GM06990 (cell line): ENCODE data around the gene MN1.

Source experiments
- DNase-seq: peaks from one replicate; pipeline ENCODE4 v3.0.0-alpha.2; 2011; ENCODE audit not compliant: insufficient read length; ENCODE audit errors: extremely low read depth
- H3K27me3 ChIP-seq: replicated peaks from 2 replicates; pipeline ENCODE4 v1.6.0; 2011; ENCODE audit warnings: low read length; ENCODE audit not compliant: control insufficient read depth, insufficient read depth
- H3K36me3 ChIP-seq: 2 replicates; pipeline ENCODE4 v1.5.1; 2011; ENCODE audit warnings: low read length; ENCODE audit not compliant: control insufficient read depth, insufficient read depth
- H3K4me3 ChIP-seq: replicated peaks from 2 replicates; pipeline ENCODE4 v1.5.1; 2011; ENCODE audit warnings: low read depth, mild to moderate bottlenecking, control low read depth, low read length
- CTCF ChIP-seq: IDR thresholded peaks from 2 replicates; pipeline ENCODE4 v1.5.1; 2011; ENCODE audit warnings: low read length, control low read depth, mild to moderate bottlenecking, inconsistent platforms; ENCODE audit not compliant: insufficient read depth, poor library complexity, severe bottlenecking

MN1 gene

GRCh38 chr22:27842201-27842600 lies 40.6 kb upstream of the MN1 start:
- peaks cover 6% of the 10 kb centered on the region for H3K36me3 ChIP-seq
- no peak for DNase-seq
- no peak overlapping the region for H3K4me3 ChIP-seq
- TF ChIP-seq CTCF, result no peak
- H3K27me3 ChIP-seq, result no peaks in the 10 kb centered on the region

- no peak for DNase-seq
- no peaks in the 10 kb centered on the region; the same call in 1 of the 2 replicates for H3K36me3 ChIP-seq
- no peak for TF ChIP-seq CTCF
- H3K4me3 ChIP-seq, result no peak overlapping the region
- H3K27me3 ChIP-seq, result no peaks in the 10 kb centered on the region
Measured at GRCh38 chr22:27840436-27840835, 38.9 kb upstream of the MN1 start.

- Histone ChIP-seq H3K4me3 (no peak overlapping the region), H3K36me3 (no peaks in the 10 kb centered on the region; the same call in 1 of the 2 replicates), H3K27me3 (no peaks in the 10 kb centered on the region)
- DNase-seq, result no peak
- TF ChIP-seq CTCF, result no peak
Measured at GRCh38 chr22:27839057-27839660, 37.6 kb upstream of the MN1 start.

- no peak for DNase-seq
- Histone ChIP-seq H3K4me3 (no peak overlapping the region), H3K36me3 (no peaks in the 10 kb centered on the region; the same call in 1 of the 2 replicates), H3K27me3 (no peaks in the 10 kb centered on the region)
- TF ChIP-seq CTCF, result no peak
Measured at GRCh38 chr22:27836181-27836580, 34.6 kb upstream of the MN1 start.

- Histone ChIP-seq H3K36me3 (no peaks in the 10 kb centered on the region), H3K4me3 (no peak overlapping the region), H3K27me3 (no peaks in the 10 kb centered on the region)
- TF ChIP-seq CTCF, result no peak
- no peak for DNase-seq
Measured at GRCh38 chr22:27835446-27835845, 33.9 kb upstream of the MN1 start.
